Aorta (tissue), 5 donors: Measurements from ENCODE around the gene PGAP1. TPM values are rescaled to one million over a fixed set of nuclear protein-coding genes. Genes with fewer than 3 reads are reported as not detected.
"Not testable (repeated sequence)": the region's sequence is repeated elsewhere in the genome, so short reads cannot be mapped to it uniquely, and the experiment has no call there.

ENCODE experiments used
- ATAC-seq: fragments of 200-7000 bp; cut with Tn5 transposase; one replicate; pipeline ENCODE4 v1.9.1; 2022; ENCODE audit warnings: moderate library complexity; ENCODE audit not compliant: low FRiP score
- DNase-seq, 2 donors: peaks; one replicate each; pipeline ENCODE4 v3.0.0-alpha.2; 2020
- H3K27ac ChIP-seq, 2 donors: one replicate each; pipeline ENCODE4 v1.5.1; 2013; ENCODE audit warnings: low read length in 2 of 2, mild to moderate bottlenecking in 2 of 2, moderate library complexity in 2 of 2, control low read depth in 1 of 2, inconsistent platforms in 1 of 2, low read depth in 1 of 2
- H3K27me3 ChIP-seq, 2 donors: one replicate each; pipeline ENCODE4 v1.6.1; 2013; ENCODE audit warnings: control low read depth in 1 of 2, low read length in 1 of 2, mild to moderate bottlenecking in 1 of 2, moderate library complexity in 1 of 2; ENCODE audit not compliant: insufficient read depth in 2 of 2, control insufficient read depth in 1 of 2
- H3K36me3 ChIP-seq, 2 donors: one replicate each; pipeline ENCODE4 v1.6.1; 2013; ENCODE audit warnings: control low read depth in 1 of 2, low read length in 1 of 2, mild to moderate bottlenecking in 1 of 2; ENCODE audit not compliant: insufficient read depth in 2 of 2, control insufficient read depth in 1 of 2
- H3K4me1 ChIP-seq, 2 donors: one replicate each; pipeline ENCODE4 v1.6.1; 2013; ENCODE audit warnings: low read length in 2 of 2, control low read depth in 1 of 2, mild to moderate bottlenecking in 1 of 2, moderate library complexity in 1 of 2; ENCODE audit not compliant: insufficient read depth in 2 of 2, control insufficient read depth in 1 of 2
- H3K4me3 ChIP-seq, 2 donors: one replicate each; pipeline ENCODE4 v1.5.1; 2013; ENCODE audit warnings: low read length in 2 of 2, control low read depth in 1 of 2, mild to moderate bottlenecking in 1 of 2
- H3K9me3 ChIP-seq: one replicate; pipeline ENCODE4 v1.6.1; 2013; ENCODE audit warnings: mild to moderate bottlenecking, low read length; ENCODE audit not compliant: control insufficient read depth
- WGBS, 2 donors: extraction: QIAGEN DNeasy Blood & Tissue Kit; methylation state at CpG; one replicate each; pipeline ENCODE4 v1.1.7; 2013; 5-methylcytosine and 5-hydroxymethylcytosine counted together
- intact Hi-C, 2 donors: fragments of 100-400 bp; cut with DNase I; formaldehyde crosslinking; loops; one replicate each; pipeline versions ENCODE4 v1.14.2 to v1.15.0; 2022
- polyA plus RNA-seq, 2 donors: library from polyadenylated mRNA; stranded (reverse); fragments of 200-250 nt; gene quantifications; one replicate each; pipeline ENCODE4 v1.2.3, GENCODE V29; 2013
- total RNA-seq, 2 donors: library from RNA; stranded (reverse); fragmentation: NEBNext Ultra II Directional; extraction: Animal tissue kit (Norgen Biotek cat#: 25700); gene quantifications; one replicate each; pipeline ENCODE4 v1.2.1, GENCODE V29; 2021
- donor health status: healthy with polysubstance abuse.
- donor health status: Bipolar disorder and iron deficiency.
- donor health status: DM: no; HTN: no; CAD: no.
- donor health status: DM: no; HTN: no; CAD: no.
- donor health status: DM: yes; HTN: yes; CAD: no.

The PGAP1 gene
- total and polyA plus RNA-seq, 4 donors, result 1.4 to 10.9 (median 6.0) TPM

- DNase-seq, result no peak
- H3K4me1 ChIP-seq, result no peaks in the 10 kb centered on the region
- H3K27me3 ChIP-seq, result no peaks in the 10 kb centered on the region
- no peak overlapping the region for H3K27ac ChIP-seq
- H3K4me3 ChIP-seq, result no peak overlapping the region
- no peaks in the 10 kb centered on the region for H3K9me3 ChIP-seq
- H3K36me3 ChIP-seq, result no peaks in the 10 kb centered on the region
- ATAC-seq, result no peak
- intact Hi-C loops, result no loop called here
Measured at GRCh38 chr2:196917802-196918201, 8.7 kb downstream of the PGAP1 start.

- Histone ChIP-seq H3K4me3 (no peak overlapping the region), H3K36me3 (no peaks in the 10 kb centered on the region), H3K9me3 (no peaks in the 10 kb centered on the region), H3K4me1 (no peaks in the 10 kb centered on the region), H3K27me3 (no peaks in the 10 kb centered on the region), H3K27ac (no peak overlapping the region)
- no peak for DNase-seq
- WGBS, 2 donors, result 95% methylated on average over 3 of the region's 3 CpGs
- ATAC-seq, result no peak
- intact Hi-C loops, result no loop called here
Measured at GRCh38 chr2:196915507-196916189, 10.9 kb downstream of the PGAP1 start.

GRCh38 chr2:196914867-196915460 is 11.5 kb downstream of the PGAP1 start:
- 95 to 100% methylated on average over 4 of the region's 4 CpGs for WGBS, 2 donors

GRCh38 chr2:196913691-196914090 is 12.8 kb downstream of the PGAP1 start:
- H3K36me3 ChIP-seq, result no peaks in the 10 kb centered on the region
- H3K4me1 ChIP-seq, result no peaks in the 10 kb centered on the region
- no peaks in the 10 kb centered on the region for H3K9me3 ChIP-seq
- intact Hi-C loops, result no loop called here
- H3K27ac ChIP-seq, result no peak overlapping the region
- ATAC-seq, result no peak
- no peak for DNase-seq
- H3K4me3 ChIP-seq, result no peak overlapping the region
- no peaks in the 10 kb centered on the region for H3K27me3 ChIP-seq
- 97 to 98% methylated on average over 1 of the region's 1 CpG for WGBS, 2 donors

More at GRCh38 chr2:196914867-196915460, 11.5 kb downstream of the PGAP1 start:
- DNase-seq (no peak), ATAC-seq (no peak)
- Histone ChIP-seq H3K27ac (no peak overlapping the region), H3K4me1 (no peaks in the 10 kb centered on the region), H3K27me3 (no peaks in the 10 kb centered on the region), H3K36me3 (no peaks in the 10 kb centered on the region), H3K9me3 (no peaks in the 10 kb centered on the region), H3K4me3 (no peak overlapping the region)
- intact Hi-C loops, result no loop called here

- DNase-seq, H3K36me3 ChIP-seq, H3K27ac ChIP-seq, H3K9me3 ChIP-seq, H3K4me3 ChIP-seq, H3K27me3 ChIP-seq, intact Hi-C loops, H3K4me1 ChIP-seq, ATAC-seq: not testable (repeated sequence)
- 86 to 91% methylated on average over 8 of the region's 15 CpGs for WGBS, 2 donors
Measured at GRCh38 chr2:196905365-196905764, 21.1 kb downstream of the PGAP1 start.

- WGBS, 2 donors, result 96% methylated on average over 3 of the region's 3 CpGs
- Histone ChIP-seq H3K9me3 (no peaks in the 10 kb centered on the region), H3K36me3 (peaks cover 0 to 3% of the 10 kb centered on the region in 2 donors), H3K4me3 (no peak overlapping the region), H3K27me3 (no peaks in the 10 kb centered on the region), H3K27ac (no peak overlapping the region), H3K4me1 (no peaks in the 10 kb centered on the region)
- intact Hi-C loops, result no loop called here
- no peak for ATAC-seq
- DNase-seq, result no peak
Measured at GRCh38 chr2:196902828-196903227, 23.7 kb downstream of the PGAP1 start.

- H3K36me3 ChIP-seq, result peaks cover 0 to 3% of the 10 kb centered on the region in 2 donors
- H3K4me1 ChIP-seq, result no peaks in the 10 kb centered on the region
- no peaks in the 10 kb centered on the region for H3K27me3 ChIP-seq
- H3K27ac ChIP-seq, result no peak overlapping the region
- no peaks in the 10 kb centered on the region for H3K9me3 ChIP-seq
- intact Hi-C loops, result no loop called here
- 94 to 96% methylated on average over 6 of the region's 6 CpGs for WGBS, 2 donors
- DNase-seq (no peak), ATAC-seq (no peak)
- no peak overlapping the region for H3K4me3 ChIP-seq
Measured at GRCh38 chr2:196900843-196901242, 25.7 kb downstream of the PGAP1 start.

GRCh38 chr2:196899976-196900375 is 26.5 kb downstream of the PGAP1 start:
- no peaks in the 10 kb centered on the region for H3K27me3 ChIP-seq
- intact Hi-C loops, result no loop called here
- DNase-seq (no peak), ATAC-seq (no peak)
- no peak overlapping the region for H3K27ac ChIP-seq
- WGBS, 2 donors, result 86 to 93% methylated on average over 3 of the region's 3 CpGs
- H3K4me1 ChIP-seq, result no peaks in the 10 kb centered on the region
- no peaks in the 10 kb centered on the region for H3K9me3 ChIP-seq
- H3K4me3 ChIP-seq, result no peak overlapping the region
- peaks cover 2 to 3% of the 10 kb centered on the region in 2 donors for H3K36me3 ChIP-seq

- DNase-seq, result no peak
- intact Hi-C loops, result no loop called here
- H3K27ac ChIP-seq, result no peak overlapping the region
- H3K9me3 ChIP-seq, result no peaks in the 10 kb centered on the region
- no peak for ATAC-seq
- peaks cover 0 to 2% of the 10 kb centered on the region in 2 donors for H3K36me3 ChIP-seq
- H3K4me1 ChIP-seq, result no peaks in the 10 kb centered on the region
- no peak overlapping the region for H3K4me3 ChIP-seq
- H3K27me3 ChIP-seq, result no peaks in the 10 kb centered on the region
- WGBS, 2 donors, result 77 to 81% methylated on average over 2 of the region's 2 CpGs
Measured at GRCh38 chr2:196891136-196891535, 35.4 kb downstream of the PGAP1 start.
